Raji (cell line): ENCODE results near the gene TUBGCP5.
A peak's percentile ranks its signal among the peaks of the same experiment; 100 is the strongest.

ENCODE experiments used
- POLR2A ChIP-seq: IDR thresholded peaks from 2 replicates; pipeline ENCODE4 v1.6.1; 2011; ENCODE audit warnings: low read depth, low read length, control low read depth; ENCODE audit not compliant: insufficient read depth

TUBGCP5 gene

GRCh38 chr15:23039143-23039916 lies at the start of gene TUBGCP5:
TSS of gene TUBGCP5 (minus strand) at chr15:23039569. CDS start at chr15:23039543, 26 bp downstream.
- peak; percentile 96 for TF ChIP-seq POLR2A

DNA sequence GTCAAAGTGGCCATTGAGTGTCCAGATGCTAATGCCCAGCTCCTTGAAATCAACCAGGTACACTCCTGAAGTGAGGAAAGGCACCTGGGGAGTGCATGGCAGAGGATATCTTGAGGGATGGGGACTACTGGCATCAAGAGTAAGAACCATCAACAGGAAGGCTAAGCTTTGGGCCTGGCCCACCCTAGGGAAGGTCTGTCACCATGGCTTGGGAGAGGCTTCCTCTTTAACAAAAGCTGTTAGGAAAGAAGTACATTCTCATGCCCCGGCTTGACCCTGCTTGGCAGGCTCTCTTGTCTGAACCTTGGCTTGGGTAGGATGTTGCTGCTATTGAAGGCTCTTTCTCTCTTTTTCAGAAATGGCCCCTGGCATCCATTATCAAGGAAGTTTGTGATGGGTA lies 43.7 kb upstream of the TUBGCP5 start:
- TF ChIP-seq POLR2A = no peak

GRCh38 chr15:23081271-23081670 lies 41.9 kb upstream of the TUBGCP5 start:
- no peak for TF ChIP-seq POLR2A

- no peak for TF ChIP-seq POLR2A
Observed at GRCh38 chr15:23079766-23080165, 40.4 kb upstream of the TUBGCP5 start.

DNA sequence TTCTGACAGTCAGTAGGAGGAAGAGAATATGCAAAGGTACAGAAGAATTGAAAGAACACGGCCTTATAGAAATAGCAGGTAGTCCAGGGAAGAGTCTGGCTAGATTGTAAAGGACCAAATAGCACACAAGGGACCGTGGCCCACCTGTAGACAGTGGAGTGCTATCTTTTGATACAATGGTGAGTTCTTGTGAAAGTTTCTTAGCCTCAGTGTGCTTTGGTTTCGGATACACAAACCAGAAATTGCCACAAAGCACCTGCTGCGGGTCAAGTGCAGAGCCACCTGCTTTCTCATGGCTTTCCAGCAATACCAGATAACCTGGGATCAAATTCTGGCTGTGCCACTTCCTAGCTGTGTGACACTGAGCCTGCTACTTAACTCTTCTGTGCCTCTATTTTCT lies 36.6 kb upstream of the TUBGCP5 start:
- no peak for TF ChIP-seq POLR2A

- no peak for TF ChIP-seq POLR2A
Observed at GRCh38 chr15:23074684-23075083, 35.3 kb upstream of the TUBGCP5 start.

DNA sequence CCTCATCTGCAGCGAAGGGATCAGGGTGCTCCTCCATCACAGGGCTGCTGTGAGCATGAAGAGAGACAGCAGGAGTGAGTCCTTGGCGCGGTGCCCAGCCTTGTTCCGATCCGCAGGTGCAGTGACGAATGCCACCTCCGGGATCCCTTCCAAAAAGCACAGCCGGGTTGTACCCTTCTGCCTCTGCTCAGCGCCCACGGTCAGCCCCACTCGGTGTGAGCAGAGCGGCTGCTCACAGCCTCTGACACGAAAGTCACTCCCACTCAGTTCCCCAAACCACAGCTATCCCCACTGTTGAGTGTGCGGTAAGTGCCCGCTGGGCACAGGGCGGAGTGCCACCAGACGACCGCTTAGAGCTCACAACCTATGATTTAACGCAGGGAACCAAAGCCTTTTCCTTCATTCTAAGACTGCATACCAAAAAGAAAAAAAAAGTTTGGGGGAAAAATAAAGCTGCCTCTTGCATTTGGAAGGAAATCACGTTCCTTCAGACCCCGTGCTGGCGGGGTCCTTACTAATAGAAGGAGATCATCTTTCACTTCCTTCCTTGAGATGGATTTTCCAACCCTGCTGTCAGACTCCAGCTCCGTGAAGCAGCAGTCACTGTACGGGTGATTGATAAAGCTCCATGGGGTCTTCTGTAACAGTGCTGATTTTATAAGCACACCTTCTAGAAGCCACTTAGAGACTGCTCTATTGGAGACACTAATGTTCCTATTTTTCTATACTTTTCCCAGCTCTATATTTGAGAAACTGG lies 34.7 kb upstream of the TUBGCP5 start:
- TF ChIP-seq POLR2A = no peak

DNA sequence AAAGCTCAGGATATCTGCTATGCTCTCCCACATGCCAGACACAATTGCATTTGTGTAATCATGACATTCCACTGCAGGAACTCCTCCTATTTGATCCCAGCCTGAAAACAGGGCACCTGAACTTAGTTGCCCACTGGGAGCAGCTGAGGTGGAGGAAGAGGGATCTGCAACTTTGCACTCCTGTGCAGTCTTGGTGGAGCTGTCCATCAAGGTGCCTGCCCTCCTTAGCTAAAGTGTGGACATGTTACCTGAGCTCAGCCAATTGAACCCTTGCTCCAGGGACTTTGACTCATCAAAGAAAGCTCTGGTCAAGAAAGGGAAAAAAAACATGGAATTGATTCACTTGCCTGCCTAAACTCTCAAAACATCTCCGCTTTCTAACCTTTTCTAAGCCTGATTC lies 33.3 kb upstream of the TUBGCP5 start:
- no peak for TF ChIP-seq POLR2A

- TF ChIP-seq POLR2A = no peak
Observed at GRCh38 chr15:23069496-23070166, 30.3 kb upstream of the TUBGCP5 start.

DNA sequence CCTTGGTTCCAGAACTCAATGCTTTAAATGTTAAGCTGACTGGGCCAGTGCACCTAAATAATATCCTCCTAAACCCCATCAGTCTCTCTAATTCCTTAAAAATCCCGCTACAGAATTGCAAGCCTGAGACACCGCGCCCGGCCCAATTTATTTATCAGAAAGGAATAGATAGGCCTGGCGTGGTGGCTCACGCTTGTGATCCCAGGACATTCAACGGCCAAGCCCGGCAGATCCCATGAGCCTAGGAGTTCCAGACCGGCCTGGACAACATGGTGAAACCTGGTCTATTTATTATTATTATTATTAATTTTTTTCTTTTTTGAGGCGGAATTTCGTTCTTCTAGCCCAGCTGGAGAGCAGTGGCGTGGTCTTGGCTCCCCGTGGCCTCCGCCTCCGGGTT lies 28.0 kb upstream of the TUBGCP5 start:
- TF ChIP-seq POLR2A = no peak

- no peak for TF ChIP-seq POLR2A
Observed at GRCh38 chr15:23065836-23066235, 26.5 kb upstream of the TUBGCP5 start.

GRCh38 chr15:23064156-23064555 lies 24.8 kb upstream of the TUBGCP5 start:
- no peak for TF ChIP-seq POLR2A

DNA sequence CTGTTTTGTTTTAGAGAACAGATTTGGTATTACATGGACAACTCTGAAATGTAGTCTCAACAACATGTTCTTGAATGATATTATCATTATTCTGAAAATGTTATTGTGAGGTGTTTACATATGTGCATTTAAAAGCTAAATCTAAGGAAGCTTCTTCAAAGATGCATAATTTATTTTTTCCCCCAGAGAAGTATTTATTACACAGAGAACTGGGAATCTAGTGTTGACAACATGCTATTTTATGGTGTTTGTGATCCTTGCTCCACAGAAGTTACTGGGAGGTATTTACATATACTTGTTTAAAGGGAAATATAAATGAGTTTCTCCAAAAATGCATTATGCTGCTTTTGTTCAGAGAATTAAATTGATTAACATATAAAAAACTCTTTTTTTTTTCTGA lies 18.3 kb upstream of the TUBGCP5 start:
- TF ChIP-seq POLR2A = no peak

DNA sequence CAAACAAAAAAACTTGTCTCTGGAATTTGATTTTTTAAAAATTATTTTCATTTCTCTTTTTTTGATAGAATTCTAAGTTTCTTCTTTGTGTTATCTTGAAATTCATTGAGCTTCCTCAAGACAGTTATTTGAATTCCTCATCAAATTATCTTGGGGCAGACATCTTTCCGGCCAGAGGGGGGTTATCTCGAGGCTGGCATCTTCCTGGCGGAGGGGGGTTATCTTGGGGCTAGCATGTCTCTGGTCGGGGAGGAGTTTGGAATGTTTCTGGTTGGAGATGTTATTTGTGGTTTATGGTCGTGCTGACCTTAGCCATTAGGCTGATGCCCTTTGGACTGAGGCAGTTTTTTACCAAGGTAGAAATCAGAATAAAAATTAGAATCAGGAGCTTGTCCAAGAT lies 15.9 kb upstream of the TUBGCP5 start:
- TF ChIP-seq POLR2A = no peak

GRCh38 chr15:23052522-23052921 lies 13.2 kb upstream of the TUBGCP5 start:
- TF ChIP-seq POLR2A = no peak

DNA sequence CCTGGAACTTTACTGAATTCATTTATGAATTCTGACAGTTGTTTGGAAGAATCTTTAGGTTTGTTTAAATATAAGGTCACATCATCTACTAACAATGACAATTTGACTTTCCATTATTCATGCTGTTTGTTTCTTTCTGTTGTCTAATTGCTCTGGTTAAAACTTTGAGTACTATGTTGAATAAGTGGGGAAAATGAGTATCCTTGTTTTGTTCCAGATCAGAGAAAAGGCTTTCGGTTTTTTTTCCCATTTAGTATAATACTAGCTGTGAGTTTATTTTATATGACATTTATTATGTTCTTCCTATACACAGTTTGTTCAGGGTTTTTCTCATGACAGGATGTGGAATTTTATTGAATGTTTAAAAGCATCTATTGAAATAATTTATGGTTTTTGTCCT lies 11.3 kb upstream of the TUBGCP5 start:
- no peak for TF ChIP-seq POLR2A

DNA sequence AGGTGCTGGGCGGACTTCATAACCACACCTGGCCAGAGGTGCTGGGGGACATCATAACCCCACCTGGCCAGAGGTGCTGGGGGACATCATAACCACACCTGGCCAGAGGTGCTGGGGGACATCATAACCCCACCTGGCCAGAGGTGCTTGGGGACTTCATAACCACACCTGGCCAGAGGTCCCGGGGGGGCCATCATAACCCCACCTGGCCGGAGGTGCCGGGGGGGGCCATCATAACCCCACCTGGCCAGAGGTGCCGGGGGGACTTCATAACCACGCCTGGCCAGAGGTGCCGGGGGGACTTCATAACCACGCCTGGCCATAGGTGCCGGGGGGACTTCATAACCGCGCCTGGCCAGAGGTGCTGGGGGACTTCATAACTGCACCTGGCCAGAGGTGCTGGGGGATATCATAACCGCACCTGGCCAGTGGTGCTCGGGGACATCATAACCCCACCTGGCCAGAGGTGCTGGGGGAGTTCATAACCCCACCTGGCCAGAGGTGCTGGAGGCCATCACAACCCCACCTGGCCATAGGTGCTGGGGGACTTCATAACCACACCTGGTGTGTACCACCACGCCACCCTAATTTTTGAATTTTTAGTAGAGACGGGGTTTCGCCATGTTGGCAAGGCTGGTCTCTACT lies 10.7 kb upstream of the TUBGCP5 start:
- TF ChIP-seq POLR2A = no peak
